ENCODE results near the gene PSMB11.
"Not testable (repeated sequence)": the region's sequence is repeated elsewhere in the genome, so short reads cannot be mapped to it uniquely, and the experiment has no call there.

DNA sequence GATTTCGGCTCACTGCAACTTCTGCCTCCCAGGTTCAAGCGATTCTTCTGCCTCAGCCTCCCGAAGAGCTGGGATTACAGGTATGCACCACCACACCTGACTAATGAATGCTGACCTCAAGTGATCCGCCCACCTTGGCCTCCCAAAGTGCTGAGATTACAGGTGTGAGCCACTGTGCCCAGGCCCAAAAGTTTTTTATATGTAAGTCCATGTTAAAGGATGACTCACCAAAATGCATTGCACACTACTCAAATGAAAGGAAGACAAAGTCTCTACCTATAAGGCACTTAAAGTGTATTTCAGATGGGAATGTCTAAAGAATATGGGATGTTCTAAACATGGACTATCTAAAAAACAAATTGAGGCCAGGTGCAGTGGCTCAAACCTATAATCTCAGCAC lies 37.7 kb upstream of the PSMB11 start:
- TF ChIP-seq, protein P1, sequence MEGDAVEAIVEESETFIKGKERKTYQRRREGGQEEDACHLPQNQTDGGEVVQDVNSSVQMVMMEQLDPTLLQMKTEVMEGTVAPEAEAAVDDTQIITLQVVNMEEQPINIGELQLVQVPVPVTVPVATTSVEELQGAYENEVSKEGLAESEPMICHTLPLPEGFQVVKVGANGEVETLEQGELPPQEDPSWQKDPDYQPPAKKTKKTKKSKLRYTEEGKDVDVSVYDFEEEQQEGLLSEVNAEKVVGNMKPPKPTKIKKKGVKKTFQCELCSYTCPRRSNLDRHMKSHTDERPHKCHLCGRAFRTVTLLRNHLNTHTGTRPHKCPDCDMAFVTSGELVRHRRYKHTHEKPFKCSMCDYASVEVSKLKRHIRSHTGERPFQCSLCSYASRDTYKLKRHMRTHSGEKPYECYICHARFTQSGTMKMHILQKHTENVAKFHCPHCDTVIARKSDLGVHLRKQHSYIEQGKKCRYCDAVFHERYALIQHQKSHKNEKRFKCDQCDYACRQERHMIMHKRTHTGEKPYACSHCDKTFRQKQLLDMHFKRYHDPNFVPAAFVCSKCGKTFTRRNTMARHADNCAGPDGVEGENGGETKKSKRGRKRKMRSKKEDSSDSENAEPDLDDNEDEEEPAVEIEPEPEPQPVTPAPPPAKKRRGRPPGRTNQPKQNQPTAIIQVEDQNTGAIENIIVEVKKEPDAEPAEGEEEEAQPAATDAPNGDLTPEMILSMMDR (IDR thresholded peaks at IDR 0.05; ENCODE audit: low read depth, low read length, poor library complexity, severe bottlenecking) = not testable (repeated sequence)
- TF ChIP-seq EZH2phosphoT487 (IDR thresholded peaks at IDR 0.05; ENCODE audit: borderline replicate concordance, low read length) = not testable (repeated sequence)
